Islet of Langerhans (tissue), 1 donor: ENCODE measurements around the gene CCDC150.
A peak's percentile ranks its signal among the peaks of the same experiment; 100 is the strongest.
"Not testable (repeated sequence)": the region's sequence is repeated elsewhere in the genome, so short reads cannot be mapped to it uniquely, and the experiment has no call there.

Source experiments
- FAIRE-seq: peaks from one replicate; lab custom pipeline; 2011; peaks lifted over from hg19 to GRCh38; lab: Jason Lieb, UNC

The CCDC150 gene

GRCh38 chr2:196639180-196640030 lies at the start of gene CCDC150:
Gene CCDC150, plus strand, starts transcription at chr2:196639715. Its CDS starts 52 bp downstream, at chr2:196639767.
- no peak for FAIRE-seq

- no peak for FAIRE-seq
Measured at GRCh38 chr2:196590286-196590685, 49.2 kb upstream of the CCDC150 start.

- no peak for FAIRE-seq
Measured at GRCh38 chr2:196591004-196591403, 48.5 kb upstream of the CCDC150 start.

GRCh38 chr2:196591621-196592022 lies 47.9 kb upstream of the CCDC150 start:
- FAIRE-seq = no peak

GRCh38 chr2:196592331-196592910 lies 47.1 kb upstream of the CCDC150 start:
- no peak for FAIRE-seq

GRCh38 chr2:196592911-196593881 lies 46.3 kb upstream of the CCDC150 start, which contains the start of gene HECW2:
Gene HECW2, minus strand, starts transcription at chr2:196593554.
- no peak for FAIRE-seq

GRCh38 chr2:196594158-196594557 lies 45.4 kb upstream of the CCDC150 start:
- FAIRE-seq = no peak

- no peak for FAIRE-seq
Measured at GRCh38 chr2:196597531-196597930, 42.0 kb upstream of the CCDC150 start.

GRCh38 chr2:196598412-196598811 lies 41.1 kb upstream of the CCDC150 start:
- FAIRE-seq = no peak

GRCh38 chr2:196598846-196599245 lies 40.7 kb upstream of the CCDC150 start:
- FAIRE-seq = no peak

GRCh38 chr2:196601430-196602306 lies 37.8 kb upstream of the CCDC150 start:
- no peak for FAIRE-seq

GRCh38 chr2:196604196-196604595 lies 35.3 kb upstream of the CCDC150 start:
- no peak for FAIRE-seq

GRCh38 chr2:196606516-196606915 lies 33.0 kb upstream of the CCDC150 start:
- FAIRE-seq = no peak

GRCh38 chr2:196607073-196607472 lies 32.4 kb upstream of the CCDC150 start:
- peak; percentile 9 for FAIRE-seq

- FAIRE-seq = not testable (repeated sequence)
Measured at GRCh38 chr2:196607896-196608295, 31.6 kb upstream of the CCDC150 start.

- no peak for FAIRE-seq
Measured at GRCh38 chr2:196609806-196610205, 29.7 kb upstream of the CCDC150 start.

GRCh38 chr2:196610796-196611195 lies 28.7 kb upstream of the CCDC150 start:
- no peak for FAIRE-seq

- no peak for FAIRE-seq
Measured at GRCh38 chr2:196613302-196613701, 26.2 kb upstream of the CCDC150 start.

- FAIRE-seq = no peak
Measured at GRCh38 chr2:196617430-196617829, 22.1 kb upstream of the CCDC150 start.

- no peak for FAIRE-seq
Measured at GRCh38 chr2:196618661-196619060, 20.9 kb upstream of the CCDC150 start.

GRCh38 chr2:196630531-196630930 lies 9.0 kb upstream of the CCDC150 start:
- FAIRE-seq = no peak
